PC-9 (cell line): ENCODE results near the gene DNMT3A.

Experiments used
- CTCF ChIP-seq: fragments of 200-600 bp; sonication (generic); conservative IDR thresholded peaks from 2 replicates; pipeline ENCODE4 v1.6.1; 2017; ENCODE audit warnings: mixed run types, antibody characterized with exemption, mild to moderate bottlenecking, moderate library complexity
- EZH2 ChIP-seq: fragments of 200-600 bp; sonication (generic); IDR thresholded peaks from 2 replicates; pipeline ENCODE4 v1.8.0; 2017; ENCODE audit warnings: antibody characterized with exemption, low read depth

DNA sequence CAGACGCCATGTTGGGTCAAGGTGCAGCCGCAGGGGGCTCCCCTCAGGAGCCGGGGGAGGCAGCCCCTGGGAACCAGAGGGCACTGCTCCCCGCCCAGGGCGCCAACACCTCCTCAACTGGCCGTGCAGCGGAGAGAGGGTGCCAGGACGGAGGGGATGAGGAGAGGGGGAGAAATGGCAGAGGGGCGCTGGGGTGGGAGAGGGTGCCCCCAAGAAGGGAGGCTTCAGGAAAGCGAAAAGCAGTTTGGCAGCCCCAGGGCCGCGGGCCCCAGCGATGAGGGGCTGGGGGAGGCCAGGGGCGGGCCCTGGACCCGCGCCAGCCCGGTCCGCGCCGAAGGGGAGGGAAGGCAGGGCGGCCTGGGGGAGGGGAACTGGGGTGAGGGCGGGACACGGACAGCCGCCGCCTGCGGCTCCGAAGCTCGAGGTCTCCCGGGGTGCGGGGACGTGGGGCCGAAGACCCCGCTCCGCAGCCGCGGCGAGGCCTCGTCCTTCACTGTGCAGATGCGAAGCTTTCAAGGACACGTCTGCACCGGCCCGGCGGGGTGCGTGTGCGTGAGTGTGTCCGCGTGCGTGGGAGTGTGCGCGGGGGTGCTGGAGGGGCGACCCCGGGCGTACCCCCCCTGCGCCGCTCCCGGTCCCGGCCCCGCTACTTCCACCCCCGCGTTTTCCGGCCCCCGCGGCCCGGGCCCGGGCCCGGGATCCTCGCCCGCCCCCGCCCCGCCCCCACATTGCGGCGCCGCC lies 1.4 kb downstream of the DNMT3A start:
- no peak for TF ChIP-seq CTCF
- no peak for TF ChIP-seq EZH2
